NOMO-1 treated with dmso at 0.1 percent for 144 hours (cell line): ENCODE data around the gene LALBA.
A peak's percentile ranks its signal among the peaks of the same experiment; 100 is the strongest.
"Not testable (repeated sequence)": the region's sequence is repeated elsewhere in the genome, so short reads cannot be mapped to it uniquely, and the experiment has no call there.

Source experiments
- DNase-seq: peaks from one replicate; lab custom pipeline; 2025; ENCODE audit not compliant: unreplicated experiment; lab: John Stamatoyannopoulos, UW

LALBA gene

DNA sequence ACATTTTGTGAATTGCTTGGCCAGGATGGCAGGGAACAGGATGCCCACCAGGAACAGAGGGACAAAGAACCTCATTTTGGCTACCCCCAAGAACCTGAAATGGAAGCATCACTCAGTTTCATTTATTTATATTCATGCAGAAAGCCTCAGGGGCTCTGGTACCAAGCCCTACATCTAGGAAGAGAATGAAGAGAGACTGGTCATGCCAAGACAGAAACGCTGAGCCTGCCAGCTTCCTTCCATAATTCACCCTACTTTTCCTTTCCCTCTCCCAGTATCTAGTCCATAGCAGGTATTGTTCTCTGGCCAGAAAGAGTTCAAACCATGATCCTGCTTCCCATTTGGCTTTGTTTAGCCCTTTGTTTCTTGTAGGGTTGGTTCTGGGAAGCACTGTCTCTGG lies at the start of gene LALBA:
Gene LALBA, minus strand, starts transcription at position 101 of the 400 bp plus-strand sequence. Its CDS starts 26 bp downstream, at position 75.
- DNase-seq: no peak

DNA sequence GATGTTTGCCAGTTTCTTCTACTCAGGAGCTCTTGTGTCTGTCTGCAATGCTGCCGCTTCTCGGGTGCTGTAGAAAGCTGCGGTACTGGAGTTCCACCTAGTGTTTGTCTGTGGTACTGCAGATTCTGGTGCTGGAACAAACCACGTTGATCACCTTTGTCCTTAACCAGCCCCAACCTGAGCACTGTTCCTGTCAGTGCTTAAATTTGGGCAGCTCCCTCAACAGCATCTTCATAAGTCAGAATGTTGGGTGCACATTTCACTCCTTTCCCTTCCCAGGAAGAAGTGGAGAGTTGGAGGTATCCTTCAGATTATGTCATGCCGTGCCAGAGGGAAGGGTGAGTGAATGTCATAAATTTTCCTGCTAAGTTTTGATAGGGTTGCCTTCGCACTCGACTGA lies 48.7 kb upstream of the LALBA start:
- peak; percentile 54 for DNase-seq

GRCh38 chr12:48615681-48616080 lies 45.8 kb upstream of the LALBA start:
- no peak for DNase-seq

DNA sequence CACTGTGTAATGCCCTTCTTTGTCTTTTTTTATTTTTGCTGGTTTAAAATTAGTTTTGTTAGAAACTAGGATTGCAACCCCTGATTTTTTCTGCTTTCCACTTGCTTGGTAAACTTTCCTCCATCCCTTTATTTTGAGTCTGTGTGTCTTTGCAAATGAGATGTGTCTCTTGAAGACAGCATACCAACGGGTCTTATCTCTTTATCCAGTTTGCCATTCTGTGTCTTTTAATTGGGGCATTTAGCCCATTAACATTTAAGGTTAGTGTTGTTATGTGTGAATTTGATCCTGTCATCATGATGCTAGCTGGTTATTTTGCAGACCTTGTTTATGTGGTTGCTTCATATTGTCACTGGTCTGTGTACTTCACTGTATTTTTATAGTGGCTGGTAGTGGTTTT lies 43.5 kb upstream of the LALBA start:
- no peak for DNase-seq

GRCh38 chr12:48602192-48602989 lies 32.5 kb upstream of the LALBA start:
- no peak for DNase-seq

DNA sequence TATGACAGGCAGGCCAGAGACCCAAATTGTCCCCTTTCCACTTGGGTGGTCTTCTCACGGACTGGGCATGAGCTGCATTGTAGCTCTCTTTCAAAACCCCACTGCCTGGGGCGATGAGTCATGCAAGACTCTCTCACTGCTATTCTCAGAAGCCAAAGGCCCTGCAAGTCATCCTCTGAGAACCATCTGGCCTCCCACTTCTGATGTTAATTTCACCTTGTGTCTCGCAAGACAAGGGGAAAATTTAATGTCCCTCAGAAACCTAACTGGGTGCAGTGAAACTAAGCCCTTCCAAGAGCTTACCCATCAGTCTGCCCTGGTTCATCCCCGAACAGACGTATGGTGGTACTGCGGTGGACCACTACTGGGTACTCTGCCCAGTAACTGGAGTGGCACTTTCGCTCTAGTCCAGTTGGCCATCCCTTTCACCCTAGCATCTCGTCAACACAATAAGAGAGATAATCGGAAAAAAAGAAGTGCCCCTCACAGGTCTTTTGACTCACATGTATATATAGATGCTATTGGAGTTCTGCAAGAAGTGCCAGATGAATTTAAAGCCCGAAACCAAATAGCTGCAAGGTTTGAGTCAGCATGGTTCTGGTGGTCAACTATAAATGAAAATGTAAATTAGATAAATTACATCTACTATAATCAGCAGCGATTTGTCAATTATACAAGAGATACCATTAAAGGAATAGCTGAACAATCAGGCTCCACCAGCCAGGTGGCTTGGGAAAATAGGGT lies 31.3 kb upstream of the LALBA start:
- no peak for DNase-seq

DNA sequence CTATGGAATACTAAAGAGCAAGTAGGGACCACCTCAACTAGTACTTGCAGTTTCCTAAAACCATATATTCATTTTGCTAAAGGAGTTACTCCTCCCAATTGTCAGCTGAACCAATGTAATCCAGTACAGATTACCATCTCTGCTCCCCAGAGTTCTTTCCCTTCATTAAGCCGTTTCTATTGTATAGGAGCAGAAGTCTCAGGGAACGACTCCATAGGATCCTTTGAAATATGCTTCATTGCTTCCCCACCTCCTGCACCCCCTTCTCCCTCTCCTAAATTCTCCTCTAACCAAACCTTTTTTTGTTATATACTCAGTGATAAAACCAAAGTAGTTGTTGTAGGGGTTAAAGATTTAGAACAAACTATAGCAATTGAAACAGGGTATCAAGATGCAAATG lies 30.7 kb upstream of the LALBA start:
- no peak for DNase-seq

GRCh38 chr12:48592591-48593086 lies 22.8 kb upstream of the LALBA start:
- no peak for DNase-seq

- DNase-seq: no peak
These were observed 16.5 kb upstream of the LALBA start for GRCh38 chr12:48586361-48586760.

DNA sequence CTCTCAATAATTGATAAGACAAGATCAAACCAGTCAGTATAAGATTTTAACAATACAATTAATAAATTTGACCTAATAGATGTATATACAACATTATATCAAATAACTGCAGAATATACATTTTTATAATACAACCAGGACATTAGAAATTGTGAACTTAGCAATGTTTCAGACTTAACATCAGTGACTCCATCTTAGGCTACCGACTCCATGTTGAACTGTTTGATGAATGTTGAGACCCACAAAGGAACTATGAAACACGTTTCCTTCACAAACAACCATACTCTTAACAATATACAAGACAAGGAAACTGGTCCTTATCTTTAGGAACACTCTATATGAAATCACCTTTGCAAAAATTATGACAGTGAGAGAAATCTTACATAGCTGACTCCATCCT lies 13.9 kb upstream of the LALBA start:
- no peak for DNase-seq

DNA sequence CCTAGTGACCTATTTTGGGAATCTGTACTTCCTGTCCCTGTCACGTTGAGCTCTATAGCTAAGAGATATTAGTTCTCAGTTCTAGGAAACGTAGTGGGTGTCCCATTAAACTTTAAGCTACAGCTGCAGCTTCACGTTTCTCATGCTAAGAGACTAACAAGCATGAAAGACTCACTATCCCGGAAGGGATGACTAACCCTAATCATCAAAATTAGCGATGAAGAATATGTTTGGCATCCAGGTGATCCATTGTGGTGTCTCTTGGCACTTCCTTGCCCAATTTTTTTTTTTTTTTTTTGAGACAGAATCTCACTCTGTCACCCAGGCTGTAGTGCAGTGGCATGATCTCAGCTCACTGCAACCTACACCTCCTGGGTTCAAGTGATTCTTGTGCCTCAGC lies 11.0 kb upstream of the LALBA start:
- DNase-seq: no peak

DNA sequence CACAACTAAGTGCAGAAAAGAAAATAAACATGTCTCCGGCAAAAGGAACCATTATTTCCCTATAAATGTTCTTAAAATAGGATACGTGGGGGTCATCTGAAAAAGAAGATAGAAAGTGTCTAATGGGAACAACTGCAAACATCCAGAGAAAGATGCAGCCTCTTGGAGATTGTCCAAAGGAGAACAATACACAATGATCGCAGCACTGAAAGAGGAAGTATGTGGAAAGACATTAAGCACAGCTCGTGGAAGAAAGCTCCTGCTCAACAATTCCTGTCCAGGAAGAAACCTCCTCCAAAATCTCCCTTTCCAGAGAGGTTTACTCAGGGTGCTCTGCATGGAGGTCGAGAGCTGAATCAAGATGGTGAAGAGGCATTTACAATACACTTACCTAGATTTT lies 2.5 kb upstream of the LALBA start:
- no peak for DNase-seq

DNA sequence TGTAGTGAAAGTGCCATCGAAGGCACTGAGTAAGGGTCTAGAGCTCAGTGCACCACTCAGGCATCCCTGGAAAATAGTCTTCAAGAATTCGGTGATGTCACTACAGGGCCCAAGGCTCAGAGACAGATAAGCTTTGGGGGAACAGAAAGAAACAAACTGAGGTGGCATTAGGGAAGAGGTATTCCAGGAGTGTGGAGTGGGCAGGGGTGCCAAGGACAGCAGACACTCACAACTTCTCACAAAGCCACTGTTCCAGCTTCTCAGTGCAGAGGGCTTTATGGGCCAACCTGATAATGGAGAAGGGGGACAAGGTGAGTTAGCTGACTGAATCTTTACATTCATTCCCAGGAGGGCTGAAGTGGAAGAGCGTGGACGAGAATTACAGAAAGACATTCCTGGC lies 2.1 kb downstream of the LALBA start:
- no peak for DNase-seq

- no peak for DNase-seq
These were observed 11.9 kb downstream of the LALBA start for GRCh38 chr12:48557919-48558318.

DNA sequence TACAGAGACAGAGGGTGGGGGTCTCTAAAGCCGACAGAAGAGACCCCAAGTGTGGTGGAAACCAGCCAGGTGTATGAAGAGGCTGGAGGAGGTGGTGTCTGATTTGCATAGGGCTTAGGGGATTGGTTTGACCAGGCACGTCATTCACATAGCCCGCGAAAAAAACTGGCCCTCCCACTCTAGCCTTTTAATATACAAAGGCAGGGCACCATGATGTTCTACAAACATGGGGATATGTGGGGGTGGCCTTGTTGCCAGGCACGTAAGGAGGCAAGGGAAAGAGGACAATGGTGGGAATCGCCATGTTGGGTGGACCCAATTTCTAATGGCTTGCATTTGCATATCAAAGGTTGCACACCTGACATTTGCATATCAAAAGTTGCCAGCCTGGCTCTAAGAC lies 13.2 kb downstream of the LALBA start:
- DNase-seq: no peak

- DNase-seq: not testable (repeated sequence)
These were observed 16.0 kb downstream of the LALBA start for GRCh38 chr12:48553666-48554343.

GRCh38 chr12:48551636-48552035 lies 18.2 kb downstream of the LALBA start:
- not testable (repeated sequence) for DNase-seq

DNA sequence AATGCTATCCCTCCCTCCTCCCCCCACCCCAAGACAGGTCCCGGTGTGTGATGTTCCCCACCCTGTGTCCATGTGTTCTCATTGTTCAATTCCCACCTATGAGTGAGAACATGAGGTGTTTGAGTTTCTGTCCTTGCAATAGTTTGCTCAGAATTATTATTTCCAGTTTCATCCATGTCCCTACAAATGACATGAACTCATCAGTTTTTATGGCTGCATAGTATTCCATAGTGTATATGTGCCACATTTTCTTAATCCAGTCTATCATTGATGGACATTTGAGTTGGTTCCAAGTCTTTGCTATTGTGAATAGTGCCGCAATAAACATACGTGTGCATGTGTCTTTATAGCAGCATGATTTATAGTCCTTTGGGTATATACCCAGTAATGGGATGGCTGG lies 22.8 kb downstream of the LALBA start:
- not testable (repeated sequence) for DNase-seq

DNA sequence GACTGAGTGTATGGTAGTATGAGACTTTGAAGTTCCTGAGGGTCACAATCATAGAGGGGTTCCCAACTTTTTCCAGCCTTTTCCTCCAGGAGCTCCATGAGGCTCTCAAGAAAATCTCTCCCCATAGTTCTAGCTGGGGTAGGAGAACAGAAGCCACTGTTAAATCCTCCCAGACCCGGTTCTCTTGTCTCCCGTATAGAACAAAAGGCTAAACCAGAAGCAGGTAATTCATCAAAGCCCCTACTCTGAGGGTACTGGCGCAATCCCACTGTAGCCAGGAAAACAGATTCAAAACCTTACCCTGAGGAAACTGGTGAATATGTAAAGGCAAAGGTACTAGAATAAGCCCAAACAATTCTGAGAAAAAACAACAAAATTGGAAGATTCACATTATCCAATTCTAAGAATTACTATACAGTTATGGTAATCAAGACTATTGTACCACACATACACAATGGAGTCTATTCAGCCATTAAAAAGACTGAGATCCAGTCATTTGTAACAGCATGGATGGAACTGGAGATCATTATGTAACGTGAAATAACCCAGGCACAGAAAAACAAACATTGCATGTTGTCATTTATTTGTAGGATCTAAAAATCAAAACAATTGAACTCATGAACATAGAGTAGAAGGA lies 23.9 kb downstream of the LALBA start:
- no peak for DNase-seq

- DNase-seq: no peak
These were observed 27.4 kb downstream of the LALBA start for GRCh38 chr12:48542300-48542928.

DNA sequence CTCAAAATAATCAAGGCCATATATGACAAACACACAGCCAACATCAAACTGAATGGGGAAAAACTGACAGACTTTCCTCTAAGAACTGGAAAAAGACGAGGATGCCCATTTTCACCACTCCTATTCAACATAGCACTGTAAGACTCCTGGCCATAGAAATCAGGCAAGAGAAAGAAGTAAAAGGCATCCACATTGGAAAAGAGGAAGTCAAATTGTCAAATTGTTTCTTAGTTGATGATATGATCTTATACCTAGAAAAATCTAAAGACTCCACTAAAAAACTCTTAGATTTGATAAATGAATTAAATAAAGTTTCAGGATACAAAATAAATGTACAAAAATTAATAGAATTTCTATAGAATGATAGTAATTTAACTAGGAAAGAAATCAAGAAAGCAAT lies 33.2 kb downstream of the LALBA start:
- DNase-seq: no peak
